CD4-positive, alpha-beta memory T cell (primary cell): Measurements from ENCODE around the gene EME2. TPM values are rescaled to one million over a fixed set of nuclear protein-coding genes. Genes with fewer than 3 reads are reported as not detected.

Experiments
- CTCF ChIA-PET: fragments of 350-600 bp; sonication (Branson Sonifier 250); formaldehyde crosslinking; loops from one replicate; lab custom pipeline; 2021; ENCODE audit warnings: inconsistent platforms; ENCODE audit not compliant: partially characterized antibody; lab: Charles Lee
- POLR2A ChIA-PET: fragments of 350-600 bp; sonication (Branson Sonifier 250); formaldehyde crosslinking; loops from one replicate; lab custom pipeline; 2021; ENCODE audit not compliant: partially characterized antibody; lab: Charles Lee
- DNase-seq, 5 donors: peaks; one replicate each; pipeline versions ENCODE4 v3.0.0 to v3.0.0-alpha.2; 2020 to 2022; ENCODE audit warnings: mixed read lengths in 1 of 5
- H3K27ac ChIP-seq: one replicate; pipeline ENCODE4 v1.7.0; 2013; ENCODE audit warnings: low read depth, low read length
- H3K27me3 ChIP-seq: 2 replicates; pipeline ENCODE4 v1.7.0; 2013; ENCODE audit warnings: mild to moderate bottlenecking, low read length, moderate library complexity; ENCODE audit not compliant: insufficient read depth
- H3K36me3 ChIP-seq: 2 replicates; pipeline ENCODE4 v1.7.0; 2013; ENCODE audit warnings: mild to moderate bottlenecking, low read length, moderate library complexity; ENCODE audit not compliant: insufficient read depth
- H3K4me1 ChIP-seq: 2 replicates; pipeline ENCODE4 v1.7.0; 2013; ENCODE audit warnings: mild to moderate bottlenecking, low read length, moderate library complexity; ENCODE audit not compliant: insufficient read depth
- H3K4me3 ChIP-seq, 2 donors: one replicate each; pipeline ENCODE4 v1.7.0; 2013; ENCODE audit warnings: low read length in 2 of 2, mild to moderate bottlenecking in 1 of 2
- H3K9me3 ChIP-seq, 2 donors: one replicate each; pipeline ENCODE4 v1.7.0; 2013; ENCODE audit warnings: low read length in 2 of 2, control low read depth in 1 of 2; ENCODE audit not compliant: control insufficient read depth in 1 of 2
- H3K27ac Mint-ChIP-seq, 7 donors: one replicate each; pipeline ENCODE4 v1.8.0; 2020 to 2021; ENCODE audit warnings: mixed read lengths in 7 of 7, mild to moderate bottlenecking in 6 of 7, inconsistent platforms in 3 of 7, moderate library complexity in 3 of 7
- H3K27me3 Mint-ChIP-seq, 2 donors: one replicate each; pipeline ENCODE4 v1.8.0; 2020 to 2021; ENCODE audit warnings: mixed read lengths in 2 of 2
- H3K36me3 Mint-ChIP-seq, 2 donors: one replicate each; pipeline ENCODE4 v1.8.0; 2020 to 2021; ENCODE audit warnings: mixed read lengths in 2 of 2, inconsistent platforms in 1 of 2, mild to moderate bottlenecking in 1 of 2
- H3K4me1 Mint-ChIP-seq, 4 donors: one replicate each; pipeline ENCODE4 v1.8.0; 2020 to 2021; ENCODE audit warnings: mixed read lengths in 4 of 4, mild to moderate bottlenecking in 1 of 4
- H3K4me3 Mint-ChIP-seq, 8 donors: one replicate each; pipeline ENCODE4 v1.8.0; 2020 to 2021; ENCODE audit warnings: mixed read lengths in 8 of 8, mild to moderate bottlenecking in 7 of 8, moderate library complexity in 6 of 8, inconsistent platforms in 3 of 8
- H3K9me3 Mint-ChIP-seq, 8 donors: one replicate each; pipeline ENCODE4 v1.8.0; 2020 to 2021; ENCODE audit warnings: mixed read lengths in 8 of 8, mild to moderate bottlenecking in 5 of 8, inconsistent platforms in 3 of 8, moderate library complexity in 1 of 8
- intact Hi-C: fragments of 100-400 bp; cut with micrococcal nuclease; formaldehyde crosslinking; loops from one replicate; pipeline ENCODE4 v1.15.1; 2023
- polyA plus RNA-seq, 2 donors: library from polyadenylated mRNA; unstranded; fragments of 300-500 nt; fragmentation: Illumina TruSeq; gene quantifications; one replicate each; pipeline ENCODE4 v1.2.3, GENCODE V29; 2021
- total RNA-seq, 2 experiments: library from RNA; stranded (reverse); gene quantifications; one replicate each; pipeline ENCODE4 v1.2.3, GENCODE V29; 2021

The EME2 gene
- total and polyA plus RNA-seq, 4 experiments from 2014 or later: 0.30 to 33.1 (median 17.2) TPM

- Histone ChIP-seq H3K4me1 (peaks cover 43% of the 10 kb centered on the region), H3K9me3 (no peaks in the 10 kb centered on the region), H3K27me3 (no peaks in the 10 kb centered on the region), H3K27ac (peak overlapping the region; percentile 79), H3K4me3 (peak overlapping the region; percentile 36 to 88), H3K36me3 (peaks cover 18% of the 10 kb centered on the region)
- Mint-ChIP-seq H3K9me3 (peaks cover 0 to 3% (median 0%) of the 10 kb centered on the region in 8 donors), H3K27me3 (no peaks in the 10 kb centered on the region), H3K4me1 (peaks cover 13 to 46% (median 30%) of the 10 kb centered on the region in 4 donors), H3K27ac (peak overlapping the region; percentile 81 to 94 (median 90)), H3K4me3 (peak overlapping the region; percentile 84 to 94 (median 87)), H3K36me3 (peaks cover 0 to 17% of the 10 kb centered on the region in 2 donors)
- CTCF ChIA-PET: interaction anchor here (1.0 to 2.2 kb wide), 10 partner anchors 8 to 147 kb away, joined by 3 to 16 read pairs (median 5); partner anchors contain the start of genes EME2, FAHD1, HAGH and MAPK8IP3
- POLR2A ChIA-PET: interaction anchor here (0.5 to 6.7 kb wide), 20 partner anchors 9 to 1194 kb away, joined by 3 to 185 read pairs (median 7); partner anchors contain the start of genes AMDHD2, CRAMP1, EME2 and FAHD1
- intact Hi-C loops: loop anchor here (1.0 to 2.0 kb wide), 5 partner anchors 9 to 362 kb away; partner anchors contain the start of genes HAGH, MAPK8IP3, MRPS34 and UQCC4
- peak in 3 of 5 donors; percentile 37 to 56 (median 52) for DNase-seq
Observed at GRCh38 chr16:1781758-1782407, 9.3 kb downstream of the EME2 start.

GRCh38 chr16:1782408-1783264, 10.0 kb downstream of the EME2 start, which contains the start of the genes NUBP2 and SPSB3:
Gene NUBP2, plus strand, starts transcription at chr16:1782960. Its CDS starts 61 bp downstream, at chr16:1783021.
Gene SPSB3, minus strand, starts transcription at chr16:1782571. Its CDS starts 1,088 bp downstream, at chr16:1781483.
- POLR2A ChIA-PET: interaction anchor here (0.7 to 6.7 kb wide), 24 partner anchors 8 to 995 kb away, joined by 3 to 185 read pairs (median 6); partner anchors contain the start of genes AMDHD2, CRAMP1, EME2 and FAHD1
- peak; percentile 97 to 99 (median 99) for DNase-seq
- Mint-ChIP-seq H3K27ac (peak within 1 kb of the TSS; percentile 92 to 97 (median 94)), H3K9me3 (peaks cover 0 to 3% (median 0%) of the 10 kb centered on the region in 8 donors), H3K27me3 (no peaks in the 10 kb centered on the region), H3K4me1 (peaks cover 13 to 46% (median 30%) of the 10 kb centered on the region in 4 donors), H3K36me3 (peaks cover 0 to 17% of the 10 kb centered on the region in 2 donors), H3K4me3 (peak within 1 kb of the TSS; percentile 91 to 96 (median 94))
- CTCF ChIA-PET: interaction anchor here (1.0 to 2.2 kb wide), 10 partner anchors 8 to 146 kb away, joined by 3 to 16 read pairs (median 5); partner anchors contain the start of genes EME2, FAHD1, HAGH and MAPK8IP3
- Histone ChIP-seq H3K4me3 (peak within 1 kb of the TSS; percentile 69 to 88), H3K9me3 (no peaks in the 10 kb centered on the region), H3K36me3 (peaks cover 22% of the 10 kb centered on the region), H3K27ac (peak within 1 kb of the TSS; percentile 79), H3K27me3 (no peaks in the 10 kb centered on the region), H3K4me1 (peaks cover 43% of the 10 kb centered on the region)
- intact Hi-C loops: loop anchor here (1.0 to 2.0 kb wide), 5 partner anchors 9 to 362 kb away; partner anchors contain the start of genes HAGH, MAPK8IP3, MRPS34 and UQCC4

- Mint-ChIP-seq H3K27ac (peak overlapping the region in 2 of 7 donors; percentile 57 to 77), H3K4me1 (peaks cover 13 to 46% (median 30%) of the 10 kb centered on the region in 4 donors), H3K4me3 (peak overlapping the region in 7 of 8 donors; percentile 29 to 75 (median 66)), H3K27me3 (no peaks in the 10 kb centered on the region), H3K9me3 (peaks cover 0 to 3% (median 0%) of the 10 kb centered on the region in 8 donors), H3K36me3 (peaks cover 4 to 22% of the 10 kb centered on the region in 2 donors)
- ChIA-PET POLR2A (interaction anchor here (1.7 kb wide), 1 partner anchor 79 kb away, joined by 5 read pairs; the partner anchor contains the start of gene MAPK8IP3), CTCF (no interaction called here)
- intact Hi-C loops: no loop called here
- Histone ChIP-seq H3K36me3 (peaks cover 22% of the 10 kb centered on the region), H3K4me3 (no peak overlapping the region), H3K27ac (no peak overlapping the region), H3K27me3 (no peaks in the 10 kb centered on the region), H3K9me3 (no peaks in the 10 kb centered on the region), H3K4me1 (peaks cover 38% of the 10 kb centered on the region)
- DNase-seq: peak in 1 of 5 donors; percentile 32
Observed at GRCh38 chr16:1784977-1785845, 12.6 kb downstream of the EME2 start.

GRCh38 chr16:1785846-1786170, 13.2 kb downstream of the EME2 start:
- DNase-seq: peak in 1 of 5 donors; percentile 28
- Histone ChIP-seq H3K27me3 (no peaks in the 10 kb centered on the region), H3K9me3 (no peaks in the 10 kb centered on the region), H3K4me3 (no peak overlapping the region), H3K27ac (no peak overlapping the region), H3K4me1 (peaks cover 34% of the 10 kb centered on the region), H3K36me3 (peaks cover 16% of the 10 kb centered on the region)
- peaks cover 0 to 3% (median 0%) of the 10 kb centered on the region in 8 donors for H3K9me3 Mint-ChIP-seq
- no peaks in the 10 kb centered on the region for H3K27me3 Mint-ChIP-seq
- H3K36me3 Mint-ChIP-seq: peaks cover 4 to 22% of the 10 kb centered on the region in 2 donors
- H3K4me3 Mint-ChIP-seq: no peak overlapping the region
- H3K27ac Mint-ChIP-seq: no peak overlapping the region
- peaks cover 13 to 41% (median 28%) of the 10 kb centered on the region in 4 donors for H3K4me1 Mint-ChIP-seq
- intact Hi-C loops: no loop called here
- POLR2A ChIA-PET: interaction anchor here (1.7 kb wide), 1 partner anchor 80 kb away, joined by 5 read pairs; the partner anchor contains the start of gene MAPK8IP3
- CTCF ChIA-PET: no interaction called here

- Histone ChIP-seq H3K9me3 (no peaks in the 10 kb centered on the region), H3K4me3 (no peak overlapping the region), H3K4me1 (peaks cover 28% of the 10 kb centered on the region), H3K27me3 (no peaks in the 10 kb centered on the region), H3K36me3 (peaks cover 13% of the 10 kb centered on the region), H3K27ac (no peak overlapping the region)
- ChIA-PET CTCF (no interaction called here), POLR2A (no interaction called here)
- DNase-seq: peak in 1 of 5 donors; percentile 33
- Mint-ChIP-seq H3K36me3 (peaks cover 4 to 22% of the 10 kb centered on the region in 2 donors), H3K27ac (no peak overlapping the region), H3K9me3 (peaks cover 0 to 3% (median 0%) of the 10 kb centered on the region in 8 donors), H3K4me3 (no peak overlapping the region), H3K4me1 (peaks cover 11 to 35% (median 23%) of the 10 kb centered on the region in 4 donors), H3K27me3 (no peaks in the 10 kb centered on the region)
- intact Hi-C loops: no loop called here
Observed at GRCh38 chr16:1786242-1787055, 13.8 kb downstream of the EME2 start.
